ENCODE results near the gene NLGN1. TPM values are rescaled to one million over a fixed set of nuclear protein-coding genes. Genes with fewer than 3 reads are reported as not detected.

The NLGN1 gene
- total RNA-seq, 3 donors from 2014 or later (not counting 1 experiment from before 2014, with no cell fraction given), result not detected

DNA sequence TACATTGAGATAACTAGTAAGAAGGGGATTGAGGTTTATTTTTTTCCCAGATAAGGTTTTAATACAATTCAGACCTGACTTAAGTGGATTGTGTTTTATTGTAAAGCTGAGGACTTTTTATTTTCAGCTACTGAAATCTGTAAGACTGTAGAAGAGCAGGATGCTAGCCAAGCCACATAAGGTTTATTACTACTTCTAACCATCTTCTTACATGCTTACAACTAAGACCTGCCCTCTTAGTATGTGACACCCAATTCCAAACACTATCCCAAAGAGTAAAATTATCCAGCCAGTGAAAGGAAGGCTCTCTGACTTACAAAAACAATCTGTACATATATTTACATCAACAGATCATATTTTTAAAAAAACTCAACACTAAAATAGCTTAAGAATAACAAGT is 897.1 kb downstream of the NLGN1 start:
- no peak overlapping the region for H3K4me3 ChIP-seq (ENCODE audit: low read length)
- no peak overlapping the region for H3K27ac Mint-ChIP-seq
- H3K36me3 ChIP-seq (ENCODE audit: control insufficient read depth, insufficient read depth, low read length), result no peaks in the 10 kb centered on the region

DNA sequence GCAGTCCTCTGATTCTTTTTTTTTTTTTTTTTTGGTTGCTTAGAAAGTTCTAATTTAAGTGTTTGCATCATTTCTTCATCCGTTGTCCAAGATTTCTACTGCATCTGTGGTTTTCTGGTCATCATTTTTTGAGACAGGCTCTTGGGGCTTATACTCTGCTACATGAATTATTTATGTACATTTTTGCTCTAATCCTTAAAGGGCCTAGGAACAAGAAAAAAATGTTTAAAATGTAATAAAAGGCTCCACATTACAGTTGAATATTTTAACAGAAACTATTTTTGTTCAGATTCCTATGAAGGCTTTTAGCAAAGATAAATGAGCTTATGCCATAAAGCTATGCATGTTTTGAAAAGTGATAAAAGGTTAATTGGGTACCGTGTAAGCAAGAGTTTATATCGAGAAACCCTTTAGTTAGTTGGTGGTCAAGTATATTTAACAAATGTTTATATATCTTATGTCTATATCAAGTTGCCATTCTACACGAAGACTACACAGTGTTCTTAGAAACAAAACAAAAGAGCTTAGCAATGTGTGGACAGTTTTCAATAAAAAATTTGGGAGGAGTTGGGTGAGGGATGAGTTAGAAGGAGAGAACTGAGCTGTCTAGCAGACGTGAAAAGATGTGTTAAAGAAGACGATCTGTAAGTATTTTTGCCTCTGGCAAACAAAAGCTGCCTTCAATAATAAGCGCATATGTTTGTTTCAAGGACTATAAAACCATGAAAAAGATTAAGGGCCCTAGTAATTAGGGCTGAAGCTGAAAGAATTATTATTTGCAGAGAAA is 898.0 kb downstream of the NLGN1 start:
- TF ChIP-seq, protein P1, sequence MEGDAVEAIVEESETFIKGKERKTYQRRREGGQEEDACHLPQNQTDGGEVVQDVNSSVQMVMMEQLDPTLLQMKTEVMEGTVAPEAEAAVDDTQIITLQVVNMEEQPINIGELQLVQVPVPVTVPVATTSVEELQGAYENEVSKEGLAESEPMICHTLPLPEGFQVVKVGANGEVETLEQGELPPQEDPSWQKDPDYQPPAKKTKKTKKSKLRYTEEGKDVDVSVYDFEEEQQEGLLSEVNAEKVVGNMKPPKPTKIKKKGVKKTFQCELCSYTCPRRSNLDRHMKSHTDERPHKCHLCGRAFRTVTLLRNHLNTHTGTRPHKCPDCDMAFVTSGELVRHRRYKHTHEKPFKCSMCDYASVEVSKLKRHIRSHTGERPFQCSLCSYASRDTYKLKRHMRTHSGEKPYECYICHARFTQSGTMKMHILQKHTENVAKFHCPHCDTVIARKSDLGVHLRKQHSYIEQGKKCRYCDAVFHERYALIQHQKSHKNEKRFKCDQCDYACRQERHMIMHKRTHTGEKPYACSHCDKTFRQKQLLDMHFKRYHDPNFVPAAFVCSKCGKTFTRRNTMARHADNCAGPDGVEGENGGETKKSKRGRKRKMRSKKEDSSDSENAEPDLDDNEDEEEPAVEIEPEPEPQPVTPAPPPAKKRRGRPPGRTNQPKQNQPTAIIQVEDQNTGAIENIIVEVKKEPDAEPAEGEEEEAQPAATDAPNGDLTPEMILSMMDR (IDR thresholded peaks at IDR 0.05), result no peak
- Mint-ChIP-seq H3K27ac (no peak overlapping the region), H3K27me3 (ENCODE audit: low read depth in 2 of 2) (no peaks in the 10 kb centered on the region), H3K4me3 (no peak overlapping the region), H3K4me1 (no peaks in the 10 kb centered on the region), H3K36me3 (peaks cover 7% of the 10 kb centered on the region), H3K9me3 (peaks cover 16 to 26% of the 10 kb centered on the region in 2 donors)
- intact Hi-C loops (cut with micrococcal nuclease), result no loop called here
- H3K4me3 ChIP-seq (ENCODE audit: low read length), result no peak overlapping the region
- ATAC-seq (no peak), DNase-seq (no peak)
- H3K27me3 ChIP-seq (ENCODE audit: control insufficient read depth, insufficient read depth, low read length), result no peaks in the 10 kb centered on the region
- WGBS (ENCODE audit: insufficient coverage), result 95% methylated on average over 4 of the region's 7 CpGs
- H3K36me3 ChIP-seq (ENCODE audit: control insufficient read depth, insufficient read depth, low read length), result no peaks in the 10 kb centered on the region
- H3K9me3 ChIP-seq (ENCODE audit: control insufficient read depth, insufficient read depth, low read length), result no peaks in the 10 kb centered on the region
- no peak overlapping the region for H3K27ac ChIP-seq (ENCODE audit: low read length)
- H3K4me1 ChIP-seq (ENCODE audit: control insufficient read depth, insufficient read depth, low read length), result no peaks in the 10 kb centered on the region

More for the DNA sequence above, 897.1 kb downstream of the NLGN1 start:
- Histone ChIP-seq H3K9me3 (ENCODE audit: control insufficient read depth, insufficient read depth, low read length) (no peaks in the 10 kb centered on the region), H3K27ac (ENCODE audit: low read length) (no peak overlapping the region), H3K27me3 (ENCODE audit: control insufficient read depth, insufficient read depth, low read length) (no peaks in the 10 kb centered on the region), H3K4me1 (ENCODE audit: control insufficient read depth, insufficient read depth, low read length) (no peaks in the 10 kb centered on the region)
- H3K36me3 Mint-ChIP-seq, result peaks cover 7% of the 10 kb centered on the region
- H3K4me3 Mint-ChIP-seq, result no peak overlapping the region
- TF ChIP-seq, protein P1 (IDR thresholded peaks at IDR 0.05), result no peak
- H3K4me1 Mint-ChIP-seq, result no peaks in the 10 kb centered on the region
- H3K9me3 Mint-ChIP-seq, result peaks cover 17 to 27% of the 10 kb centered on the region in 2 donors
- intact Hi-C loops (cut with micrococcal nuclease), result no loop called here
- no peaks in the 10 kb centered on the region for H3K27me3 Mint-ChIP-seq (ENCODE audit: low read depth in 2 of 2)
- ATAC-seq (no peak), DNase-seq (no peak)

DNA sequence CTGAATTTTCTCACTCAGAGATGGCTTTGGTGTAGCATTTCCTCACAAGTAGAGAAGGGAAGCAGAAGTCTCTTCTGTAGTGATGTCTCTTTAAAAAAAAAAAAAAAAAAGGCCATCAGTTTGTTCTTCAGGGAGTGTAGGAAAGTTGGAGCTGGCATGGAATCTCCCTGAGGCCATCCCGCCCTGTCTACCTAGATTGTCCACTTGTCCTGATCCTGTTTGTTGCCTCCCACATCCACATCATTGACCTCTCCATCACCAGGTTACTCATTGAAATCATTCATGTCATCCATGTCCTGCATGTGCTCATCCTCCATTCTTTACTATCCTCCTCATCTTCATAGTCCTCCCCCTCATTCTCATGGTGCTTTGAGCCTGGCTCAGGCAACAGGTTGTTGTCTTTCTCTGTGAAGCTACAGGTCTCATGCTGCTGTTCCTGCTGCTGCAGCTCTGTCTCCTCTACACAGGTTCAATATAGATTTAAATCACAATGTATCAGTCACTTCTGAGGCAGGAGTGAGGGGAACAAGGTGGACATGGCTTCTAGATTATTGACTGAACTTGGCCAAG is 905.3 kb downstream of the NLGN1 start:
- no peaks in the 10 kb centered on the region for H3K4me1 Mint-ChIP-seq
- H3K4me1 ChIP-seq (ENCODE audit: control insufficient read depth, insufficient read depth, low read length), result no peaks in the 10 kb centered on the region
- no peaks in the 10 kb centered on the region for H3K27me3 Mint-ChIP-seq (ENCODE audit: low read depth in 2 of 2)
- DNase-seq (no peak), ATAC-seq (no peak)
- H3K4me3 Mint-ChIP-seq, result no peak overlapping the region
- H3K36me3 Mint-ChIP-seq, result no peaks in the 10 kb centered on the region
- H3K4me3 ChIP-seq (ENCODE audit: low read length), result no peak overlapping the region
- no peak overlapping the region for H3K27ac ChIP-seq (ENCODE audit: low read length)
- intact Hi-C loops (cut with micrococcal nuclease), result no loop called here
- H3K9me3 Mint-ChIP-seq, result peaks cover 16 to 23% of the 10 kb centered on the region in 2 donors
- WGBS (ENCODE audit: insufficient coverage), result 82% methylated on average over 1 of the region's 1 CpG
- TF ChIP-seq, protein P1 (IDR thresholded peaks at IDR 0.05), result no peak
- H3K27me3 ChIP-seq (ENCODE audit: control insufficient read depth, insufficient read depth, low read length), result no peaks in the 10 kb centered on the region
- H3K27ac Mint-ChIP-seq, result no peak overlapping the region
- H3K9me3 ChIP-seq (ENCODE audit: control insufficient read depth, insufficient read depth, low read length), result no peaks in the 10 kb centered on the region
- no peaks in the 10 kb centered on the region for H3K36me3 ChIP-seq (ENCODE audit: control insufficient read depth, insufficient read depth, low read length)
